ENCODE measurements around the gene TEKT2.

- TF ChIP-seq CTCF (IDR thresholded peaks at IDR 0.05) (no peak), POLR2A (IDR thresholded peaks at IDR 0.05) (no peak), EP300 (IDR thresholded peaks at IDR 0.05) (no peak)
These were observed 33.0 kb downstream of the TEKT2 start for GRCh38 chr1:36116901-36117300.
